K562 (cell line): Measurements from ENCODE around the gene TBC1D3B.

Source experiments
- HIVEP1 ChIP-seq: fragments of 250-450 bp; sonication (Bioruptor Pico); IDR thresholded peaks from 2 replicates; pipeline ENCODE4 v1.4.0; 2020; ENCODE audit warnings: mild to moderate bottlenecking
- POLR2AphosphoS2 ChIP-seq: IDR thresholded peaks from 2 replicates; pipeline ENCODE4 v1.6.1; 2012; ENCODE audit warnings: low read length, improper control_type of control experiment
- STAG1 ChIP-seq: sonication (generic); formaldehyde crosslinking; IDR thresholded peaks from 2 replicates; pipeline ENCODE4 v1.5.0; 2020; ENCODE audit warnings: missing genetic modification reagents, borderline replicate concordance
- ZNF165 ChIP-seq: fragments of 250-450 bp; sonication (Bioruptor Pico); IDR thresholded peaks from 2 replicates; pipeline ENCODE4 v1.4.0; 2020; ENCODE audit warnings: borderline replicate concordance
- TF ChIP-seq, protein P1 (sequence below), 2 experiments: fragments of 450-650 bp in 1 of 2; sonication (generic) in 1 of 2; formaldehyde crosslinking; conservative IDR thresholded peaks; 2 replicates each; pipeline versions ENCODE4 v1.4.0 to v1.8.1; 2020 to 2022; ENCODE audit warnings: mild to moderate bottlenecking in 1 of 2, missing genetic modification reagents in 1 of 2

DNA sequence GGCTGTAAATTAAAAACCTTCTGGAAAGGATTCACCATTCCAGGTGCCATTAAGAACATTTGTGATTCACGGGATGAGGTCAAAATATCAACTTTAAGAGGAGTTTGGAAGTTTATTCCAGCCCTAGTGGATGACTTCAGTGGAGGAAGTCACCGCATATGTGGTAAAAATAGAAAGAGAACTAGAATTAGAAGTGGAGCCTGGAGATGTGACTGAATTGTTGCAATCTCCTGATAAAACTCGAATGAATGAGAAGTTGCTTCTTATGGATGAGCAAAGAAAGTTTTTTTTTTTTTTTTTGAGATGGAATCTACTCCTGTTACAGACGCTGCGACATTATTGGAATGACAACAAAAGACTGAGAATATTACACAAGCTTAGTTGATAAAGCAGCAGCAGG is 46.1 kb downstream of the TBC1D3B start:
- no peak for TF ChIP-seq ZNF165 (CRISPR knock-in tag)
- TF ChIP-seq, protein P1, sequence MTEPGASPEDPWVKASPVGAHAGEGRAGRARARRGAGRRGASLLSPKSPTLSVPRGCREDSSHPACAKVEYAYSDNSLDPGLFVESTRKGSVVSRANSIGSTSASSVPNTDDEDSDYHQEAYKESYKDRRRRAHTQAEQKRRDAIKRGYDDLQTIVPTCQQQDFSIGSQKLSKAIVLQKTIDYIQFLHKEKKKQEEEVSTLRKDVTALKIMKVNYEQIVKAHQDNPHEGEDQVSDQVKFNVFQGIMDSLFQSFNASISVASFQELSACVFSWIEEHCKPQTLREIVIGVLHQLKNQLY (CRISPR knock-in tag; conservative IDR thresholded peaks at IDR 0.05) = no peak
- no peak for TF ChIP-seq STAG1 (CRISPR knock-in tag)
- TF ChIP-seq POLR2AphosphoS2 = no peak
- TF ChIP-seq HIVEP1 (CRISPR knock-in tag) = no peak
